HUES6 (cell line): ENCODE measurements around the gene PHLDB3.

Experiments
- H3K27ac ChIP-seq: 2 replicates; pipeline ENCODE4 v1.7.0; 2013; ENCODE audit warnings: low read depth, mild to moderate bottlenecking, low read length, inconsistent platforms
- H3K27me3 ChIP-seq: 2 replicates; pipeline ENCODE4 v1.6.1; 2013; ENCODE audit warnings: low read length; ENCODE audit not compliant: control insufficient read depth, insufficient read depth
- H3K36me3 ChIP-seq: 2 replicates; pipeline ENCODE4 v1.6.1; 2013; ENCODE audit warnings: low read length; ENCODE audit not compliant: control insufficient read depth, insufficient read depth
- H3K4me1 ChIP-seq: 2 replicates; pipeline ENCODE4 v1.6.1; 2013; ENCODE audit warnings: low read length; ENCODE audit not compliant: control insufficient read depth, insufficient read depth
- H3K4me3 ChIP-seq: 2 replicates; pipeline ENCODE4 v1.5.1; 2013; ENCODE audit warnings: low read depth, low read length
- H3K9ac ChIP-seq: one replicate; pipeline ENCODE4 v1.6.1; 2013; ENCODE audit warnings: mild to moderate bottlenecking, low read length
- H3K9me3 ChIP-seq: 2 replicates; pipeline ENCODE4 v1.6.1; 2013; ENCODE audit warnings: low read depth, low read length; ENCODE audit not compliant: control insufficient read depth, insufficient read depth

The PHLDB3 gene

GRCh38 chr19:43430142-43430710 lies 74.3 kb downstream of the PHLDB3 start:
- Histone ChIP-seq H3K4me3 (no peak overlapping the region), H3K9me3 (no peaks in the 10 kb centered on the region), H3K4me1 (peaks cover 6% of the 10 kb centered on the region; the same call in 1 of the 2 replicates), H3K9ac (no peak overlapping the region), H3K36me3 (no peaks in the 10 kb centered on the region), H3K27me3 (no peaks in the 10 kb centered on the region), H3K27ac (no peak overlapping the region)

DNA sequence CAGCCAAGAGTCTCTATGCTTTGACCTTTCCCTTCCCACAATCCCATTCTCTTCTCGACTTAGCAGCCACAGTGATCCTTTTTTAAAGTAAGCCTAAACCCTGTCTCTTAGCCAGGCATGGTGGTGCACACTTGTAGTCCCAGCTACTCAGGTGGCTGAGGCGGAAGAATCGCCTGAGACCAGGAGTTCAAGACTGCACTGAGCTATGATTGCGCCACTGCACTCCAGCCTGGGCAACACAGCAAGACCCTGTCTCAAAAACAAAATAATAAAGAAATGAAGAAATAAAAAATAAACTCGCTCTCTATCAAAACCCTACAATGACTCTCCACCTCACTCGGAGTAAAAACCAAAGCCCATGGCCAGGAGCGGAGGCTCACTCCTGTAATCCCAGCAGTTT lies 75.2 kb downstream of the PHLDB3 start:
- H3K9me3 ChIP-seq: no peaks in the 10 kb centered on the region
- H3K4me3 ChIP-seq: no peak overlapping the region
- no peaks in the 10 kb centered on the region for H3K27me3 ChIP-seq
- H3K27ac ChIP-seq: no peak overlapping the region
- H3K36me3 ChIP-seq: no peaks in the 10 kb centered on the region
- peaks cover 6% of the 10 kb centered on the region; the same call in 1 of the 2 replicates for H3K4me1 ChIP-seq
- H3K9ac ChIP-seq: no peak overlapping the region

DNA sequence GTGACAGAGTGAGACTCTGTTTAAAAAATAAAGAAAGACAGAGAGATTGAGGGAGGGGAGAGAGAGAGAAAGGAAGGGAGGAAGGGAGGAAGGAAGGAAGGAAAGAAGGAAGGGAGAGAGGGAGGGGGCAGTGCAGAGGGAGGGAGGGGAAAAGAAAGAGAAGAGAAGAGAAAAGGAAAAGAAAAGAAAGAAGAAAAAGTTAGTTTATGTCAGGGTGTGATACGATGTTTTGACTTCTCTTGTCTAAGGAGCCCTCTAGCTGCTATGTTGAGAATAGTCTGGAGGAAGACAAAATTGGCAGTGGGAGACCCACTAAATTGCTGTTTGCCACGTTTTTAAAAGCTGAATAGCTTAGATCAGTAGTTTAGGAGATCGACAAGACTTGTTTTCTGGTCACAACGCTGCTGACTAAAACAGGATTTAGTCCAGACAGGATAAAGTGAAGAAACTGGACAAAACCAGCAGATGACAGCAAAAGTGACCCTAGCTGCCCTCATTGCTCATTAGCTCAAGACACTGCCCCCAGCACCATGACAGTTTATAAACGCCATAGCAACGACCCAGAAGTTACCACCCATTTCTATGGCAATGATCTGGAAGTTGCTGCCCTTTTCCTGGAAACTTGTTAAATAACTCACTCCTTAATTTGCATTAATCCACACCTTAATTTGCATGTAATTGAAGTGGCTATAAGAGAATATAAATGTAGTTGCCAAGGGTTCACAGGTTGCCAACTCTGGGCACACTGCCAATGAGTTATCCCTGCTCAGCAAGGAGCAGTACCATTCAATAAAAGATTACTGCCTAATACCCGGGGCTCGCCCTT lies 78.8 kb downstream of the PHLDB3 start:
- H3K4me1 ChIP-seq: peaks cover 12% of the 10 kb centered on the region; the same call in 1 of the 2 replicates
- no peaks in the 10 kb centered on the region for H3K36me3 ChIP-seq
- H3K27ac ChIP-seq: no peak overlapping the region
- no peak overlapping the region for H3K9ac ChIP-seq
- H3K27me3 ChIP-seq: no peaks in the 10 kb centered on the region
- H3K4me3 ChIP-seq: no peak overlapping the region
- H3K9me3 ChIP-seq: no peaks in the 10 kb centered on the region
